Measurements from ENCODE around the gene CNOT6.

Gene CNOT6

GRCh38 chr5:180557217-180557809 is 63.1 kb downstream of the CNOT6 start:
- no peak for TF ChIP-seq POLR2A (IDR thresholded peaks at IDR 0.05; ENCODE audit: low read depth, low read length)
- no peak for TF ChIP-seq POU2F2 (IDR thresholded peaks at IDR 0.05; ENCODE audit: low read depth, low read length)
- TF ChIP-seq TAF1 (IDR thresholded peaks at IDR 0.05; ENCODE audit: low read depth, low read length), result no peak
- no peak for TF ChIP-seq SPI1 (IDR thresholded peaks at IDR 0.05; ENCODE audit: low read depth, low read length)
- no peak for FAIRE-seq
- DNase-seq (ENCODE audit: insufficient read length, low spot score), result no peak

DNA sequence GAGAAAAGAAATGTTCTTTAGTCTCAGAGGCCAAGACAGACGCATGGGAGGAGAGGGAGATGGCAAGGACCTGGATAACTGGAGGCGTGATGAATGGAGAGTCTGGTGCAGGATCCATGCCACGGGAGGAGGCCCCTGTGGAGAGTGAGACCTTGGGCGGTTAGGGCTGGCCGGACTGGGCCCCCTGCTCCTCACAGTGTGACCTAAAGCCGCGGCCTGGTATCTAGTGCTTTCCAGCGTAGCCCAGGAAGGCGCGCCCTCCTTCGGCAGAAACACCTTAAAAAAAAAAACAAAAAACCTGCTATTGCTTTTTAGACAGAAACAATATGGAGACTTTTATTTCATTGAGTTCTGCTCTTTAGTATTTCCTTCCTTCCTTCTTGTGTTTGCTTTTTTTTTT is 64.1 kb downstream of the CNOT6 start:
- DNase-seq (ENCODE audit: insufficient read length, low spot score), result no peak
- no peak for TF ChIP-seq POLR2AphosphoS5 (IDR thresholded peaks at IDR 0.05; ENCODE audit: low read depth, low read length)
- FAIRE-seq, result no peak

GRCh38 chr5:180563994-180564393 is 69.8 kb downstream of the CNOT6 start:
- no peak for DNase-seq (ENCODE audit: insufficient read length, low spot score)
- TF ChIP-seq SPI1 (IDR thresholded peaks at IDR 0.05; ENCODE audit: low read depth, low read length) (no peak), POU2F2 (IDR thresholded peaks at IDR 0.05; ENCODE audit: low read depth, low read length) (no peak), TAF1 (IDR thresholded peaks at IDR 0.05; ENCODE audit: low read depth, low read length) (no peak), POLR2AphosphoS5 (IDR thresholded peaks at IDR 0.05; ENCODE audit: low read depth, low read length) (no peak), POLR2A (IDR thresholded peaks at IDR 0.05; ENCODE audit: low read depth, low read length) (no peak), PAX5 (IDR thresholded peaks at IDR 0.05; ENCODE audit: insufficient read depth, low read length, severe bottlenecking) (no peak)

GRCh38 chr5:180568914-180569313 is 74.7 kb downstream of the CNOT6 start:
- TF ChIP-seq POLR2AphosphoS5 (IDR thresholded peaks at IDR 0.05; ENCODE audit: low read depth, low read length) (no peak), PAX5 (IDR thresholded peaks at IDR 0.05; ENCODE audit: insufficient read depth, low read length, severe bottlenecking) (no peak), POU2F2 (IDR thresholded peaks at IDR 0.05; ENCODE audit: low read depth, low read length) (no peak), POLR2A (IDR thresholded peaks at IDR 0.05; ENCODE audit: low read depth, low read length) (no peak), SPI1 (IDR thresholded peaks at IDR 0.05; ENCODE audit: low read depth, low read length) (no peak), TAF1 (IDR thresholded peaks at IDR 0.05; ENCODE audit: low read depth, low read length) (no peak)
- no peak for FAIRE-seq

More at GRCh38 chr5:180563994-180564393, 69.8 kb downstream of the CNOT6 start:
- peak; percentile 78 for FAIRE-seq

GRCh38 chr5:180575571-180575970 is 81.4 kb downstream of the CNOT6 start:
- TF ChIP-seq POU2F2 (IDR thresholded peaks at IDR 0.05; ENCODE audit: low read depth, low read length), result no peak
- TF ChIP-seq PAX5 (IDR thresholded peaks at IDR 0.05; ENCODE audit: insufficient read depth, low read length, severe bottlenecking), result no peak
- TF ChIP-seq TAF1 (IDR thresholded peaks at IDR 0.05; ENCODE audit: low read depth, low read length), result no peak
- TF ChIP-seq POLR2AphosphoS5 (IDR thresholded peaks at IDR 0.05; ENCODE audit: low read depth, low read length), result no peak
- no peak for TF ChIP-seq SPI1 (IDR thresholded peaks at IDR 0.05; ENCODE audit: low read depth, low read length)
- no peak for TF ChIP-seq POLR2A (IDR thresholded peaks at IDR 0.05; ENCODE audit: low read depth, low read length)
- DNase-seq (ENCODE audit: insufficient read length, low spot score) (no peak), FAIRE-seq (no peak)

More at GRCh38 chr5:180568914-180569313, 74.7 kb downstream of the CNOT6 start:
- DNase-seq (ENCODE audit: insufficient read length, low spot score), result no peak

DNA sequence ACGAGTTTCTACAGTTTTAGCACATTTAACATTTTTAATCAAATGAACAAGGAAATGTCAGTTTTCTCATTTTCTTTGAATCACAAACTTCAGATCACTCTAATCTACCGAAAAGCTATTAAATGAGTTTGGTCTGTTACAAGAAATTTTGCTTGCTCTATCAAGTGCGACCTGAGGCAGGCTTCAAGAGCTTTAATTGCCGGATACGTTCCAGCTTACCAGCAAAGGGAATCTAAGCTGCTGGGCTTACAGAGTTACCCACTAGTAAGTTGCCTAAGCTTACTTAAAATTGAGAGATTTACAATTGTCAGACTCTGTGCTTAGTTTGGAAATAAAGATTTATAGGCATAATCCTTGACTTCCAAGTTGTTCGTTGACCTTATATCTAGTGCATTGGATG is 86.5 kb downstream of the CNOT6 start:
- DNase-seq (ENCODE audit: insufficient read length, low spot score) (no peak), FAIRE-seq (no peak)
- TF ChIP-seq POLR2AphosphoS5 (IDR thresholded peaks at IDR 0.05; ENCODE audit: low read depth, low read length) (no peak), SPI1 (IDR thresholded peaks at IDR 0.05; ENCODE audit: low read depth, low read length) (no peak), PAX5 (IDR thresholded peaks at IDR 0.05; ENCODE audit: insufficient read depth, low read length, severe bottlenecking) (no peak), TAF1 (IDR thresholded peaks at IDR 0.05; ENCODE audit: low read depth, low read length) (no peak), POU2F2 (IDR thresholded peaks at IDR 0.05; ENCODE audit: low read depth, low read length) (no peak)

- no peak for TF ChIP-seq POU2F2 (IDR thresholded peaks at IDR 0.05; ENCODE audit: low read depth, low read length)
- no peak for TF ChIP-seq TAF1 (IDR thresholded peaks at IDR 0.05; ENCODE audit: low read depth, low read length)
- TF ChIP-seq SPI1 (IDR thresholded peaks at IDR 0.05; ENCODE audit: low read depth, low read length), result no peak
- no peak for TF ChIP-seq PAX5 (IDR thresholded peaks at IDR 0.05; ENCODE audit: insufficient read depth, low read length, severe bottlenecking)
- TF ChIP-seq POLR2AphosphoS5 (IDR thresholded peaks at IDR 0.05; ENCODE audit: low read depth, low read length), result no peak
- no peak for TF ChIP-seq POLR2A (IDR thresholded peaks at IDR 0.05; ENCODE audit: low read depth, low read length)
- FAIRE-seq, result no peak
- DNase-seq (ENCODE audit: insufficient read length, low spot score), result no peak
Observed at GRCh38 chr5:180583738-180584137, 89.6 kb downstream of the CNOT6 start.

- TF ChIP-seq POU2F2 (IDR thresholded peaks at IDR 0.05; ENCODE audit: low read depth, low read length) (no peak), POLR2A (IDR thresholded peaks at IDR 0.05; ENCODE audit: low read depth, low read length) (no peak), PAX5 (IDR thresholded peaks at IDR 0.05; ENCODE audit: insufficient read depth, low read length, severe bottlenecking) (no peak), TAF1 (IDR thresholded peaks at IDR 0.05; ENCODE audit: low read depth, low read length) (no peak), POLR2AphosphoS5 (IDR thresholded peaks at IDR 0.05; ENCODE audit: low read depth, low read length) (no peak), SPI1 (IDR thresholded peaks at IDR 0.05; ENCODE audit: low read depth, low read length) (no peak)
- no peak for DNase-seq (ENCODE audit: insufficient read length, low spot score)
- no peak for FAIRE-seq
Observed at GRCh38 chr5:180586204-180586603, 92.0 kb downstream of the CNOT6 start.

GRCh38 chr5:180586870-180587269 is 92.7 kb downstream of the CNOT6 start:
- DNase-seq (ENCODE audit: insufficient read length, low spot score) (no peak), FAIRE-seq (no peak)
- TF ChIP-seq POLR2A (IDR thresholded peaks at IDR 0.05; ENCODE audit: low read depth, low read length), result no peak
- no peak for TF ChIP-seq PAX5 (IDR thresholded peaks at IDR 0.05; ENCODE audit: insufficient read depth, low read length, severe bottlenecking)
- no peak for TF ChIP-seq TAF1 (IDR thresholded peaks at IDR 0.05; ENCODE audit: low read depth, low read length)
- no peak for TF ChIP-seq SPI1 (IDR thresholded peaks at IDR 0.05; ENCODE audit: low read depth, low read length)
- no peak for TF ChIP-seq POLR2AphosphoS5 (IDR thresholded peaks at IDR 0.05; ENCODE audit: low read depth, low read length)
- TF ChIP-seq POU2F2 (IDR thresholded peaks at IDR 0.05; ENCODE audit: low read depth, low read length), result no peak

Data from GM12891 (cell line).